OCI-LY7 (cell line): ENCODE measurements around the gene DDX20. TPM values are rescaled to one million over a fixed set of nuclear protein-coding genes. Genes with fewer than 3 reads are reported as not detected.

Experiments
- BruUV-seq: library from RNA; stranded (reverse); fragments of 400-500 nt; replicated peaks from 2 replicates; lab custom pipeline; 2021; lab: Mats Ljungman, UMichigan
- CTCF ChIA-PET: fragments of 300-600 bp; sonication (Branson Sonifier 250); formaldehyde crosslinking; loops from one replicate; lab custom pipeline; 2022; ENCODE audit warnings: antibody characterized with exemption; ENCODE audit not compliant: unreplicated experiment; lab: Charles Lee
- POLR2A ChIA-PET: fragments of 300-600 bp; sonication (Branson Sonifier 250); formaldehyde crosslinking; loops from one replicate; lab custom pipeline; 2022; ENCODE audit warnings: antibody characterized with exemption; lab: Charles Lee
- DNase-seq: peaks from one replicate; pipeline ENCODE4 v3.0.0-alpha.2; 2015; ENCODE audit warnings: low spot score
- H2AFZ ChIP-seq: fragments of 200-600 bp; sonication (generic), shearing (Covaris generic); 2 replicates; pipeline ENCODE4 v1.6.1; 2014; ENCODE audit warnings: mild to moderate bottlenecking, antibody characterized with exemption, low read length, moderate library complexity
- H3K27ac ChIP-seq: fragments of 200-600 bp; sonication (generic); 2 replicates; pipeline ENCODE4 v1.5.1; 2014; ENCODE audit warnings: mixed run types, low read depth, mild to moderate bottlenecking, moderate library complexity, low read length, inconsistent platforms; ENCODE audit not compliant: poor library complexity, severe bottlenecking
- H3K36me3 ChIP-seq: fragments of 200-600 bp; sonication (generic); 2 replicates; pipeline ENCODE4 v1.6.1; 2014; ENCODE audit warnings: mild to moderate bottlenecking, antibody characterized with exemption, low read length, moderate library complexity, mixed read lengths; ENCODE audit not compliant: insufficient read depth
- H3K4me1 ChIP-seq: fragments of 200-600 bp; sonication (generic); 2 replicates; pipeline ENCODE4 v1.5.1; 2014; ENCODE audit warnings: mild to moderate bottlenecking, low read length; ENCODE audit not compliant: insufficient read depth, poor library complexity, severe bottlenecking
- H3K4me2 ChIP-seq: fragments of 200-600 bp; sonication (generic); 2 replicates; pipeline ENCODE4 v1.6.1; 2014; ENCODE audit warnings: mild to moderate bottlenecking, low read length
- H3K4me3 ChIP-seq: fragments of 200-600 bp; sonication (generic); 2 replicates; pipeline ENCODE4 v1.5.1; 2014; ENCODE audit warnings: mild to moderate bottlenecking, low read depth, low read length; ENCODE audit not compliant: poor library complexity, severe bottlenecking
- H3K79me2 ChIP-seq: fragments of 200-600 bp; sonication (generic); 2 replicates; pipeline ENCODE4 v1.6.1; 2016; ENCODE audit warnings: low read depth, mild to moderate bottlenecking, low read length, moderate library complexity, mixed read lengths; ENCODE audit not compliant: insufficient read depth
- H3K9me2 ChIP-seq: fragments of 200-600 bp; sonication (generic); 2 replicates; pipeline ENCODE4 v1.6.1; 2016; ENCODE audit warnings: mild to moderate bottlenecking, low read length, mixed read lengths; ENCODE audit not compliant: insufficient read depth
- H3K9me3 ChIP-seq: fragments of 200-600 bp; sonication (generic); 2 replicates; pipeline ENCODE4 v1.6.1; 2014; ENCODE audit warnings: mild to moderate bottlenecking, mixed run types, low read length, mixed read lengths
- H4K20me1 ChIP-seq: fragments of 200-600 bp; sonication (generic); 2 replicates; pipeline ENCODE4 v1.6.1; 2014; ENCODE audit warnings: mild to moderate bottlenecking, antibody characterized with exemption, low read length, moderate library complexity, mixed read lengths; ENCODE audit not compliant: insufficient read depth
- EZH2phosphoT487 ChIP-seq: fragments of 200-600 bp; sonication (generic); IDR thresholded peaks from 2 replicates; pipeline ENCODE4 v1.6.1; 2018; ENCODE audit warnings: low read depth, borderline replicate concordance, mild to moderate bottlenecking, mixed run types, antibody characterized with exemption, low read length, moderate library complexity, mixed read lengths
- intact Hi-C: fragments of 100-400 bp; cut with micrococcal nuclease; formaldehyde crosslinking; loops from one replicate; pipeline ENCODE4 v1.10.0; 2022; ENCODE audit not compliant: unreplicated experiment
- total RNA-seq, 2 experiments: library from RNA; depleted of rRNA in 1 of 2; stranded (reverse); fragments of >200 nt in 1 of 2; shearing (Covaris generic) in 1 of 2; gene quantifications; 2 replicates each; pipeline ENCODE4 v1.2.3, GENCODE V29; 2014 to 2022
- TF ChIP-seq, protein P1 (sequence below): fragments of 200-600 bp; sonication (generic); conservative IDR thresholded peaks from 2 replicates; pipeline ENCODE4 v1.5.1; 2014; ENCODE audit warnings: mild to moderate bottlenecking, antibody characterized with exemption, low read length, moderate library complexity, mixed read lengths

Gene DDX20
- total RNA-seq, 2 experiments from 2014 or later, result 30.0 to 32.9 TPM

DNA sequence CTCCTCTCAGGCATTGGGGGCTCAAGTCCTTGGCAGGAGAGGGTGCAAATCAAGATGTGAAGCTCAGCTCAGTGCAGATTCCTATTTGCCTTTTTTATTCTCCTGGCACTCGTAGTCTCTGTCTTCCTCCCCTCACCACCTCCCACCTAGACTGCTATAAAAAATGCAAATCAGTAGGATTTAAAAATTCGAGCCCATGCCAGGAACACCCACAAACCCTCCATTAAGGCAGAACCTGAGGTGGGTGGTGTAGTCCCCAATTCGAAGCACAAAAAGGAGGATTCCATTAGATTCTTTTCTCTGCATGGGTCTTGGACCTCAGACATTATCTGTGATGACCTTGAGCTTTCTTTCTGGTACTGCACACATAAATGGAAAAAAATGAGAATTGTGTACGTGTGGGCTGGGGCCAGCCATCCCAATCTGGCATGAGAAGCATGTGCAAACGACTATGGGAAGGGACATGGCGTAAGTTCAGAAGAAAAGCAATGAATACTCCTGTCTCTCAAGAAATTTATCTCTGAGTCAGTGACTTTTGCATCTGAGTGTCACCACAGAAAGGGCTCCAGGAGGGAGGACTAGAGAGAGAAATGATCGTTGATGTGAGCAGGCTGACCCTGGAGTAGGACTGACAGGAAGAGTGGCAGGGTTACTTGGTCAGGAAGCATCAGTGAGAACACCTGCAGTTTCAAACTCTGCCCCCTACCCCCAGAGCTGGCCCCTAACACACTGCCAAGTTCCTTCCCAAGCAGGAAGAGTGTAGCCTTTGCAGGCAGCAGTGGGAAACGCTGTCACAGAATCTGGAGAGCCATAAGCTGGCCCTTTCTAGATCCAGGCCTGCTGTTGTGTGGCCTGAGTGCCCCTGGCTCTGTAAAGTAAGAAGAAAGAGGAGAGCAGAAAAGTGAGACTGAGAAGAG is 18.2 kb upstream of the DDX20 start:
- Histone ChIP-seq H3K4me1 (peaks cover 32% of the 10 kb centered on the region), H3K9me2 (no peaks in the 10 kb centered on the region), H4K20me1 (no peaks in the 10 kb centered on the region), H3K9me3 (no peaks in the 10 kb centered on the region), H2AFZ (peak overlapping the region; percentile 73; the same call in 1 of the 2 replicates), H3K4me3 (peak overlapping the region; percentile 78), H3K27ac (peak overlapping the region; percentile 44), H3K4me2 (peak overlapping the region; percentile 88), H3K79me2 (no peaks in the 10 kb centered on the region), H3K36me3 (no peaks in the 10 kb centered on the region)
- ChIA-PET CTCF (interaction anchor here (0.6 to 1.5 kb wide), 3 partner anchors 10 to 288 kb away, joined by 3 to 4 read pairs (median 3); partner anchors contain the start of gene ATP5PB), POLR2A (interaction anchor here (0.6 to 3.1 kb wide), 10 partner anchors 9 to 566 kb away, joined by 3 to 26 read pairs (median 6); no protein-coding TSS in a partner anchor)
- DNase-seq, result peak; percentile 63
- intact Hi-C loops, result loop anchor here (5.0 kb wide), 1 partner anchor 230 kb away; no protein-coding TSS in a partner anchor
- no TSS peak for BruUV-seq
- TF ChIP-seq, protein P1, sequence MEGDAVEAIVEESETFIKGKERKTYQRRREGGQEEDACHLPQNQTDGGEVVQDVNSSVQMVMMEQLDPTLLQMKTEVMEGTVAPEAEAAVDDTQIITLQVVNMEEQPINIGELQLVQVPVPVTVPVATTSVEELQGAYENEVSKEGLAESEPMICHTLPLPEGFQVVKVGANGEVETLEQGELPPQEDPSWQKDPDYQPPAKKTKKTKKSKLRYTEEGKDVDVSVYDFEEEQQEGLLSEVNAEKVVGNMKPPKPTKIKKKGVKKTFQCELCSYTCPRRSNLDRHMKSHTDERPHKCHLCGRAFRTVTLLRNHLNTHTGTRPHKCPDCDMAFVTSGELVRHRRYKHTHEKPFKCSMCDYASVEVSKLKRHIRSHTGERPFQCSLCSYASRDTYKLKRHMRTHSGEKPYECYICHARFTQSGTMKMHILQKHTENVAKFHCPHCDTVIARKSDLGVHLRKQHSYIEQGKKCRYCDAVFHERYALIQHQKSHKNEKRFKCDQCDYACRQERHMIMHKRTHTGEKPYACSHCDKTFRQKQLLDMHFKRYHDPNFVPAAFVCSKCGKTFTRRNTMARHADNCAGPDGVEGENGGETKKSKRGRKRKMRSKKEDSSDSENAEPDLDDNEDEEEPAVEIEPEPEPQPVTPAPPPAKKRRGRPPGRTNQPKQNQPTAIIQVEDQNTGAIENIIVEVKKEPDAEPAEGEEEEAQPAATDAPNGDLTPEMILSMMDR, result peak; percentile 51; the same call in 1 of the 2 replicates
- no peak for TF ChIP-seq EZH2phosphoT487

DNA sequence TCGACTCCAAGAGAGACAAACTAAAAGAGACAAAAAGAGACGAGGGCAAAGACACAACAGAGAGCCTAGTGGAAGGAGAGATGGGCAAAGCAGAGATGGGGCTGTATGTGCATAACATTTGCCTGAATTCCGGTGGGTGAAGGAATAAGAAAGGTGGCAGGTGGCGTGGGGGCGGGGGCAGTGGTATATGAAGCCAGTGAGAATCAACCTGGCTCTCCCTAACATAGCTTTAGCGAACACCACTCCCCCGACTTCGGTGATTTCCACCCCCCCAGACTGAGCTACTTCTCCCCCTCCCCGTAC is 17.6 kb upstream of the DDX20 start:
- ChIA-PET POLR2A (interaction anchor here (0.6 to 3.1 kb wide), 10 partner anchors 9 to 1126 kb away, joined by 3 to 26 read pairs (median 8); no protein-coding TSS in a partner anchor), CTCF (interaction anchor here (0.6 to 1.5 kb wide), 4 partner anchors 9 to 1335 kb away, joined by 3 to 11 read pairs (median 4); partner anchors contain the start of gene LRIG2)
- no TSS peak for BruUV-seq
- peaks cover 32% of the 10 kb centered on the region for H3K4me1 ChIP-seq
- H3K4me2 ChIP-seq, result peak overlapping the region; percentile 88
- H3K9me3 ChIP-seq, result no peaks in the 10 kb centered on the region
- intact Hi-C loops, result loop anchor here (5.0 kb wide), 1 partner anchor 231 kb away; no protein-coding TSS in a partner anchor
- no peaks in the 10 kb centered on the region for H4K20me1 ChIP-seq
- H3K4me3 ChIP-seq, result peak overlapping the region; percentile 78
- peak overlapping the region; percentile 73 for H2AFZ ChIP-seq
- H3K9me2 ChIP-seq, result no peaks in the 10 kb centered on the region
- no peak for DNase-seq
- peak overlapping the region; percentile 44 for H3K27ac ChIP-seq
- TF ChIP-seq, protein P1, result peak; percentile 26; the same call in 1 of the 2 replicates
- no peak for TF ChIP-seq EZH2phosphoT487
- no peaks in the 10 kb centered on the region for H3K79me2 ChIP-seq
- no peaks in the 10 kb centered on the region for H3K36me3 ChIP-seq
